SK-N-SH treated with all-trans-retinoic acid at 6 μM for 48 hours (cell line): ENCODE results near the gene SLC47A2.

Experiments used
- RARB ChIP-seq: fragments of 250-450 bp; sonication (Bioruptor Pico); IDR thresholded peaks from 2 replicates; pipeline ENCODE4 v1.8.0; 2021; ENCODE audit warnings: mild to moderate bottlenecking, moderate library complexity
- TF ChIP-seq, protein P1 (sequence below): fragments of 250-450 bp; sonication (Bioruptor Pico); IDR thresholded peaks from 2 replicates; pipeline ENCODE4 v1.5.1; 2021; ENCODE audit warnings: mild to moderate bottlenecking, moderate library complexity

DNA sequence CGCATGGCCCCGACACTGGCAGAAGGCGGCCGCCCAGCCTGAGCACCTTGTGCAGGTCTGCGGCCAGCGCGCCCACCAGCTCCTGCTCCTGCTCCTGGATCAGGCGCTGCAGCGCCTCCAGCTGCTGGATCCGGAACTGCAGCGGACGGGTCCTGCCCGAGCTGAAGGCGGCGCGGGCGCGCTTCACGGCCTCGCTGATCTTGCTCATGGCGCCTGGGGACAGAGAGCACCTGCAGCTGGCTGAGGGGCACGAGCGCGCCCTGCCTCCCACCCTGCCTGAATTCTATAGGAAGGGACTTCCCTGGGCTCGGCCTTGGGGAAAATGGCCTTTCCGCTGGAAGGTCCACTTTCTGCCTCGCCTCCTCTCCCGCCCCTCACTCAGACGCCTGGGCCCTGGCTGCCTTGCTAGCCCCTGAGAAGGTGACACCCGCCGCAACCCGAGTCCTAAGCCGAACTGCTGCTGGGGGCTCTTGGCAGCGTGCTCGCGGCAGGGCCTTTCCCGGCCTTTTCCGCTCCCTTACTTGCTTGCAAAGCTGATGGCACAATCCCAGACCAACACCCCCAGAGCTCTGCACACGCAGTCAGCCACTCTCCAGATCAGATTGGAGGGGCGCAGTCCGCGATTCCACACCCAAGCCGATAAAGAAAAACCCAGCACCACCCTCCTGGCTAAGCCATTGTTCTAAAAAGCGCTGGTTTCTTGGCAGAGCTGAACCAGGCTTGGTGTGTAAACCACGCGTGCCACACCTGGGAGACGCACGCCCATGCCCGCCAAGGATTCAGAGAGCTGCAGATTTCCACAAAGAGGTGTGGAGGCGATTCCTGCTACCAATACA is 28.8 kb upstream of the SLC47A2 start:
- TF ChIP-seq, protein P1, sequence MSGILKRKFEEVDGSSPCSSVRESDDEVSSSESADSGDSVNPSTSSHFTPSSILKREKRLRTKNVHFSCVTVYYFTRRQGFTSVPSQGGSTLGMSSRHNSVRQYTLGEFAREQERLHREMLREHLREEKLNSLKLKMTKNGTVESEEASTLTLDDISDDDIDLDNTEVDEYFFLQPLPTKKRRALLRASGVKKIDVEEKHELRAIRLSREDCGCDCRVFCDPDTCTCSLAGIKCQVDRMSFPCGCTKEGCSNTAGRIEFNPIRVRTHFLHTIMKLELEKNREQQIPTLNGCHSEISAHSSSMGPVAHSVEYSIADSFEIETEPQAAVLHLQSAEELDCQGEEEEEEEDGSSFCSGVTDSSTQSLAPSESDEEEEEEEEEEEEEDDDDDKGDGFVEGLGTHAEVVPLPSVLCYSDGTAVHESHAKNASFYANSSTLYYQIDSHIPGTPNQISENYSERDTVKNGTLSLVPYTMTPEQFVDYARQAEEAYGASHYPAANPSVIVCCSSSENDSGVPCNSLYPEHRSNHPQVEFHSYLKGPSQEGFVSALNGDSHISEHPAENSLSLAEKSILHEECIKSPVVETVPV (CRISPR knock-in tag): no peak
- TF ChIP-seq RARB (CRISPR knock-in tag): no peak
